ENCODE results near the gene FOXN1.

FOXN1 gene

GRCh38 chr17:28530250-28530649, 24.1 kb downstream of the FOXN1 start:
- H3K4me1 ChIP-seq: no peaks in the 10 kb centered on the region; the same call in 1 of the 2 replicates
- no peak for DNase-seq (ENCODE audit: low spot score in 2 of 2)
- no peak overlapping the region for H3K4me3 ChIP-seq
- H3K36me3 ChIP-seq (replicated peaks): no peaks in the 10 kb centered on the region
- H3K27me3 ChIP-seq (ENCODE audit: low read depth): peaks cover 10% of the 10 kb centered on the region; the same call in 1 of the 2 replicates
- H3K9me3 ChIP-seq: no peaks in the 10 kb centered on the region
- in situ Hi-C loops (cut with MboI; ENCODE audit: low sequenced_read_pairs): no loop called here

DNA sequence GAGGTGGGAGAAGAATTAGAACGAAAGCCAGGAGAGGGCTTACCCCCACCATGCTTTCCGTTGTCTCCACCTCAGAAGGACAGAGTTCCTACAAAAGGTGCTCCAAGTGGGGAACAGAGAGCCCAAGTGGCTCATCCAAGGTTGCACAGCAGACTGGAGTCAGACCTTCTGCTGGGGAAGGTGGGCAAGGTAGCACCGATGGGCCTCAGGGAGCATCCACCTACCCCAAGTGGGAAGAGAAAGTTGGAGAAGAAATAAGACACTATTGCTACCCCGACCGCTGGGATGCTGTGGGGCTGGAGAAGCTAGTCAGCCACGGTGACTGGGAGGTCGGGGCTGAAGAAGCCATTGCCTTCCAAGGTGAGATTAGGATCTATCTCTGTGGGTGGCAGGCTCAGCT, 24.8 kb downstream of the FOXN1 start:
- H3K4me3 ChIP-seq: no peak overlapping the region
- no peaks in the 10 kb centered on the region for H3K9me3 ChIP-seq
- no peaks in the 10 kb centered on the region for H3K4me1 ChIP-seq
- in situ Hi-C loops (cut with MboI; ENCODE audit: low sequenced_read_pairs): no loop called here
- peaks cover 10% of the 10 kb centered on the region; the same call in 1 of the 2 replicates for H3K27me3 ChIP-seq (ENCODE audit: low read depth)
- DNase-seq (ENCODE audit: low spot score in 2 of 2): no peak
- no peaks in the 10 kb centered on the region for H3K36me3 ChIP-seq (replicated peaks)

- peak; percentile 51 to 66 for DNase-seq (ENCODE audit: low spot score in 2 of 2)
- Histone ChIP-seq H3K4me3 (no peak overlapping the region), H3K36me3 (replicated peaks) (no peaks in the 10 kb centered on the region), H3K27me3 (ENCODE audit: low read depth) (peaks cover 10% of the 10 kb centered on the region; the same call in 1 of the 2 replicates), H3K4me1 (no peaks in the 10 kb centered on the region), H3K9me3 (no peaks in the 10 kb centered on the region)
- in situ Hi-C loops (cut with MboI; ENCODE audit: low sequenced_read_pairs): no loop called here
These were observed 26.2 kb downstream of the FOXN1 start for GRCh38 chr17:28532050-28532960.

- no peak for DNase-seq (ENCODE audit: low spot score in 2 of 2)
- in situ Hi-C loops (cut with MboI; ENCODE audit: low sequenced_read_pairs): no loop called here
- Histone ChIP-seq H3K4me3 (no peak overlapping the region), H3K4me1 (no peaks in the 10 kb centered on the region), H3K27me3 (ENCODE audit: low read depth) (peaks cover 10% of the 10 kb centered on the region; the same call in 1 of the 2 replicates), H3K9me3 (no peaks in the 10 kb centered on the region), H3K36me3 (replicated peaks) (no peaks in the 10 kb centered on the region)
These were observed 27.1 kb downstream of the FOXN1 start for GRCh38 chr17:28533091-28533807.

- Histone ChIP-seq H3K36me3 (replicated peaks) (no peaks in the 10 kb centered on the region), H3K4me1 (no peaks in the 10 kb centered on the region), H3K4me3 (no peak overlapping the region), H3K27me3 (ENCODE audit: low read depth) (peaks cover 10% of the 10 kb centered on the region; the same call in 1 of the 2 replicates), H3K9me3 (no peaks in the 10 kb centered on the region)
- in situ Hi-C loops (cut with MboI; ENCODE audit: low sequenced_read_pairs): loop anchor here (5.0 kb wide), 1 partner anchor 38 kb away; no protein-coding TSS in a partner anchor
- DNase-seq (ENCODE audit: low spot score in 2 of 2): no peak
These were observed 28.7 kb downstream of the FOXN1 start for GRCh38 chr17:28534740-28535375.

DNA sequence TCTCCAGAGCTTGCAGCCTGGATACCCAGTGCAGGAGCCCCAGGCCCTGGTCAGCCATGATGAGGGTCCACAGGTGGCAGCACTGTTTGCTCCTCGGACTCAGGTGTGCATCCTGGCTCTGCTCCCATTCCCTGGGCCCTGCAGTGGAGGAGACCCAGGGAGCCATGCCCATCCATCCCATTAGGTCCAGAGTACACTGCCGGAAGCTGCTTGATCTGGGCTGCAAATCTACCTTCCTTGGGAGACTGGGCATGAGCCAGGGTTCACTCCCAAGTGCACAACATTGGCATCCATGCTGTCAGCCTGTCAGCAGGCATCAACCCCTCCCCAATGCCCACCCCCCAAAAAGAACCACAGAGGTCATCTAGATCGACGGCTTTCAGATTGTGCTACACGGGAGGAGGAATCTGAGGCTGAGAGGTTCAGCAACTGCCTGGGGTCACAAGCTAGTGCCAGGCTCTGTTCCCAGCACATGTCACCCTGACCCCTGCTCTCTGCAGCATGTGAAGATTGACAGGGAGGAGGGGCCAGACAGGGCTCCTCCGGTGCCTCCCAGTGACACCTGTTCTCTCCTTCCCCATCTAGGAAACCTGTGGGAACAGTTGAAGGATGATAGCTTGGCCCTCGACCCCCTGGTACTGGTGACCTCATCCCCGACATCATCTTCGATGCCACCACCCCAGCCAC, 30.5 kb downstream of the FOXN1 start:
- Histone ChIP-seq H3K27me3 (ENCODE audit: low read depth) (peaks cover 2% of the 10 kb centered on the region; the same call in 1 of the 2 replicates), H3K4me1 (no peaks in the 10 kb centered on the region), H3K36me3 (replicated peaks) (no peaks in the 10 kb centered on the region), H3K4me3 (no peak overlapping the region), H3K9me3 (no peaks in the 10 kb centered on the region)
- in situ Hi-C loops (cut with MboI; ENCODE audit: low sequenced_read_pairs): loop anchor here (5.0 kb wide), 1 partner anchor 39 kb away; no protein-coding TSS in a partner anchor
- no peak for DNase-seq (ENCODE audit: low spot score in 2 of 2)

DNA sequence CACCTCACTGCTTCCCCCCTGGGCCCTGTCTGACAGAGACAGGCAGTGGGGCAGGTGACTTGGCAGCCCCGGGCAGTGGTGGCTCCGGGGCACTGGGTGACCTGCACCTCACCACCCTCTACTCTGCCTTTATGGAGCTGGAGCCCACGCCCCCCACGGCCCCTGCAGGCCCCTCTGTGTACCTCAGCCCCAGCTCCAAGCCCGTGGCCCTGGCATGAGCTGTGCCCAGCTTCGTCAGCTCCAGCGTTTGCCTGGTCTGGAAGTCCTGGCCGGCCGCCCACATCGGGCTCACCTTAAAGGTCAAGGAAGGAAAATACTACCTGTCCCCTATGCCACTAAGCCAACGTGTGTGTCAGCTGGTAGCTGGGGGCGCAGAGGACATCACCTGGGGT, 31.1 kb downstream of the FOXN1 start:
- DNase-seq (ENCODE audit: low spot score in 2 of 2): no peak
- Histone ChIP-seq H3K36me3 (replicated peaks) (no peaks in the 10 kb centered on the region), H3K4me1 (no peaks in the 10 kb centered on the region), H3K27me3 (ENCODE audit: low read depth) (no peaks in the 10 kb centered on the region), H3K4me3 (no peak overlapping the region), H3K9me3 (no peaks in the 10 kb centered on the region)
- in situ Hi-C loops (cut with MboI; ENCODE audit: low sequenced_read_pairs): loop anchor here (5.0 kb wide), 1 partner anchor 40 kb away; no protein-coding TSS in a partner anchor

- DNase-seq (ENCODE audit: low spot score in 2 of 2): no peak
- Histone ChIP-seq H3K27me3 (ENCODE audit: low read depth) (no peaks in the 10 kb centered on the region), H3K4me3 (no peak overlapping the region), H3K4me1 (no peaks in the 10 kb centered on the region), H3K9me3 (no peaks in the 10 kb centered on the region), H3K36me3 (replicated peaks) (no peaks in the 10 kb centered on the region)
- in situ Hi-C loops (cut with MboI; ENCODE audit: low sequenced_read_pairs): loop anchor here (5.0 kb wide), 1 partner anchor 41 kb away; no protein-coding TSS in a partner anchor
These were observed 32.2 kb downstream of the FOXN1 start for GRCh38 chr17:28538296-28538895.

DNA sequence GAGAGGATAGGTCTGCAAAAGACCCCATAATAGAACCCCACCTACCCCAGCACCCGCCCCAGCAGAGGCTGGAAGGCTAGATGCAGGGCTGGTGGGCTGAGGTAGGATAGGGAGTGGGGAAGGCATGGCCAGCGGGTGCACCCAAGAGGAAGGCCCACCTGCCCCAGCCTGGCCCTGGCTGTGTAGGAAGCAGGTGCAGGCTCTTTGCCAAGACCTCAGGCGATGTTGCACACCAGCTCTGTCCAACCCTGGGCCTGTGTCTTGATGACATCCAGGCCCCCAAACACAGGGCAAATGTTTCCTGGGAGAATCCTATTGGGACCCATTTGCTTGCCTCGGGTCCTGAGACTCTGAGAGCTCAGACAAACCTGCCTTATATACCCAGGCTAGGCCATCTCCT, 34.1 kb downstream of the FOXN1 start:
- Histone ChIP-seq H3K4me1 (no peaks in the 10 kb centered on the region), H3K27me3 (ENCODE audit: low read depth) (no peaks in the 10 kb centered on the region), H3K9me3 (no peaks in the 10 kb centered on the region), H3K4me3 (no peak overlapping the region), H3K36me3 (replicated peaks) (no peaks in the 10 kb centered on the region)
- in situ Hi-C loops (cut with MboI; ENCODE audit: low sequenced_read_pairs): no loop called here
- DNase-seq (ENCODE audit: low spot score in 2 of 2): no peak

GRCh38 chr17:28541439-28541838, 35.3 kb downstream of the FOXN1 start:
- Histone ChIP-seq H3K4me3 (no peak overlapping the region), H3K27me3 (ENCODE audit: low read depth) (no peaks in the 10 kb centered on the region), H3K36me3 (replicated peaks) (no peaks in the 10 kb centered on the region), H3K4me1 (no peaks in the 10 kb centered on the region), H3K9me3 (no peaks in the 10 kb centered on the region)
- in situ Hi-C loops (cut with MboI; ENCODE audit: low sequenced_read_pairs): no loop called here
- no peak for DNase-seq (ENCODE audit: low spot score in 2 of 2)

- Histone ChIP-seq H3K27me3 (ENCODE audit: low read depth) (no peaks in the 10 kb centered on the region), H3K9me3 (no peaks in the 10 kb centered on the region), H3K4me1 (no peaks in the 10 kb centered on the region), H3K36me3 (replicated peaks) (peaks cover 9% of the 10 kb centered on the region), H3K4me3 (no peak overlapping the region)
- no peak for DNase-seq (ENCODE audit: low spot score in 2 of 2)
- in situ Hi-C loops (cut with MboI; ENCODE audit: low sequenced_read_pairs): no loop called here
These were observed 38.4 kb downstream of the FOXN1 start for GRCh38 chr17:28544402-28545140.

- peaks cover 9% of the 10 kb centered on the region for H3K36me3 ChIP-seq (replicated peaks)
- H3K4me3 ChIP-seq: no peak overlapping the region
- H3K9me3 ChIP-seq: no peaks in the 10 kb centered on the region
- no peaks in the 10 kb centered on the region for H3K4me1 ChIP-seq
- in situ Hi-C loops (cut with MboI; ENCODE audit: low sequenced_read_pairs): no loop called here
- DNase-seq (ENCODE audit: low spot score in 2 of 2): no peak
- no peaks in the 10 kb centered on the region for H3K27me3 ChIP-seq (ENCODE audit: low read depth)
These were observed 39.0 kb downstream of the FOXN1 start for GRCh38 chr17:28545141-28545503.

All from HAP-1 (cell line).